Stimulated activated naive B cell treated with anti-CD40 and anti-IgM and Interleukin-4, amounts not matched to agents 10 μg/mL and 1 μg/mL and 100 μg/mL, for 72 hours (primary cell): ENCODE results near the gene CDH23.
"Not testable (repeated sequence)": the region's sequence is repeated elsewhere in the genome, so short reads cannot be mapped to it uniquely, and the experiment has no call there.

Experiments
- ATAC-seq, 2 donors: fragments of 150-1000 bp; cut with Tn5 transposase; replicated peaks; 2 replicates each; pipeline ENCODE4 v1.10.0; 2021; ENCODE audit warnings: moderate library complexity in 1 of 2
- DNase-seq: peaks from one replicate; pipeline ENCODE4 v3.0.0; 2021
- H3K27ac Mint-ChIP-seq: one replicate; pipeline ENCODE4 v1.8.0; 2022; ENCODE audit warnings: mild to moderate bottlenecking, mixed read lengths
- H3K27me3 Mint-ChIP-seq, 2 donors: one replicate each; pipeline ENCODE4 v1.8.0; 2022; ENCODE audit warnings: mixed read lengths in 2 of 2
- H3K36me3 Mint-ChIP-seq, 2 donors: one replicate each; pipeline ENCODE4 v1.8.0; 2022; ENCODE audit warnings: mixed read lengths in 2 of 2, mild to moderate bottlenecking in 1 of 2
- H3K4me1 Mint-ChIP-seq, 2 donors: one replicate each; pipeline ENCODE4 v1.8.0; 2022; ENCODE audit warnings: mixed read lengths in 2 of 2, mild to moderate bottlenecking in 1 of 2
- H3K4me3 Mint-ChIP-seq, 2 donors: one replicate each; pipeline ENCODE4 v1.8.0; 2022; ENCODE audit warnings: mild to moderate bottlenecking in 2 of 2, mixed read lengths in 2 of 2, moderate library complexity in 1 of 2
- H3K9me3 Mint-ChIP-seq, 2 donors: one replicate each; pipeline ENCODE4 v1.8.0; 2022; ENCODE audit warnings: mixed read lengths in 2 of 2, mild to moderate bottlenecking in 1 of 2

Gene CDH23

GRCh38 chr10:71396711-71397295, at the start of gene CDH23:
TSS of gene CDH23 (plus strand) at chr10:71396920. CDS start at chr10:71439832, 42,912 bp downstream.
- H3K36me3 Mint-ChIP-seq, result no peaks in the 10 kb centered on the region
- peak within 1 kb of the TSS; percentile 72 for H3K27ac Mint-ChIP-seq
- H3K9me3 Mint-ChIP-seq, result no peaks in the 10 kb centered on the region
- ATAC-seq, result peak; percentile 44 to 47
- DNase-seq, result no peak
- peaks cover 52 to 70% of the 10 kb centered on the region in 2 donors for H3K27me3 Mint-ChIP-seq
- H3K4me1 Mint-ChIP-seq, result peaks cover 8 to 17% of the 10 kb centered on the region in 2 donors
- peak within 1 kb of the TSS; percentile 72 to 76 for H3K4me3 Mint-ChIP-seq

DNA sequence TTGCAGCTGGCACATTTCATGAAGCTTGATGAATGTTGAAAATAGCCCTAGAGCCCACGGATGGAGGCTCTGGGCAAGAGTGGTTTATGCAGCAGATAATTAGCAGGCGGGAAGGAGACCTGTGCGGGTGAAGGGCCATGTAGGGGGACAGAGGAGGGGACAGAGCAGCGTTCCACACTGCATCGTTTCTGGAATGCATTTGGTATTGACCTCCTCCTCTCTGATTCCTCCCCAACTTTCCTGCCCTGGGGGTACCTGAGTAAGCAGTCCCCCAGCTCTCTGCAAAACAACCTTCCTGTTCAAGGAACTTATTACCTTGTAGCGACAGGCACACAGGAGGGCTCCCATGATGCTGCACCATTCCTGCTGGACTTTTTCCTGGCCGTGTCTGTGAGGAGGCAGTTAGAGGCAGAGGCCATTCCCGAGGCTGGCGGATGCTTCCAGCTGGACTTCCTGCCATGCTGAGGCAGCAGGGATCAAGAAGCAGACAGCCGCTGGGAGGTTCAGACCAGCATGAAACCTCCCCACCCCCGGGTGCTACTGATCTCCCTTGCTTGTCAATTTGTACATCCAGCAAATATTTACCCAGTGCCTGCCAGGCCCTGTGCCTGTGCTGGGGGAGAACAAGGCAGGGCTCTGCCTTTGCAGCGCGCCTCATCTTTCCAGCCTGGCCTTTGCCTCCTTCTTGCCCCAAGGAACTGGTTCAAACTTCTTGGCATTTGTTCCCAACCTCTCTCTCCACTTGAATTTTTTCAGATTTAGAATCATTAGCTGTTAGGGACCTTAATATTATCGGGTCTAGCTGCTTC, 48.9 kb upstream of the CDH23 start:
- Mint-ChIP-seq H3K36me3 (peaks cover 3 to 5% of the 10 kb centered on the region in 2 donors), H3K4me1 (peaks cover 7 to 11% of the 10 kb centered on the region in 2 donors), H3K4me3 (no peak overlapping the region), H3K27me3 (no peaks in the 10 kb centered on the region), H3K9me3 (no peaks in the 10 kb centered on the region), H3K27ac (no peak overlapping the region)
- DNase-seq, result no peak
- ATAC-seq, result no peak

DNA sequence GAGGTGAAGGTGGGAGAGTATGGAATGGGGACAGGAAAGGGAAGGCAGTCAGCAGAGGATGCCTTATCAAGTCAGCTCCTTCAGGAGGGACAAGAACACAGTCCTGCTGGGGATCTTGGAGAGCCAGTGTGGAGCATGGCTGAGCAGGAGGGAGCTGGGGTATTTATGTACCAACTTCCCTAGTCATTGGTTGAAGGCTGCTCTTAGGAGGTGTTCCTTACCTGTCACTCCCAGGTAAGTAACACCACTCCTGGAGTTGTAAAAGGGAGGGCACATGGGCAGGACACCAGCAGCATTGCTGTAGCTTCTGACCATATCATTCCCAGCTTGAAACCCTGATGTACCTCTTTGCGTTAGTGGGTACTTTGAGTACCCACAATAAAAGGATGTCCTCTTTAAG, 47.9 kb upstream of the CDH23 start:
- Mint-ChIP-seq H3K4me3 (no peak overlapping the region), H3K4me1 (peaks cover under 1 to 5% of the 10 kb centered on the region in 2 donors), H3K27ac (no peak overlapping the region), H3K9me3 (no peaks in the 10 kb centered on the region), H3K27me3 (no peaks in the 10 kb centered on the region), H3K36me3 (peaks cover 3 to 5% of the 10 kb centered on the region in 2 donors)
- ATAC-seq (no peak), DNase-seq (no peak)

DNA sequence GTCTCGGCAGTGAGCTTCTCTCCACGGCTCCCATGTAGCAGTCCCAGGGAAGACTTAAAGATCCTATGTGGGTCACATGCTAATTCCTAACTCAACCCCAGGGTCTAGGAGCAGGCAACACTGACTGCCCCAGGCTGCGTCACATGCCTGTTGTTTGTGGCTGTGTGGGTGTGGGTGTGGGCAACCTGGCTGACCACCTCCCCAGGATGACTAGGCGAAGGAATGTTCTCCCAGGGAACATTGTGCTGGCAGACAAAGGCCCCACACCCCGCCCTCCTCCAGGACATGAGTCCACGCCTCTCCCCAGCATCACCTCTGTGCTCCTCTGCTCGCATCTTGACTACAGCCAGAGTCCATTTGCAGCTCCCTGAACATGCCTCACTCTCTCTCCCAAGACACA, 47.3 kb upstream of the CDH23 start:
- Mint-ChIP-seq H3K4me1 (peaks cover 0 to 3% of the 10 kb centered on the region in 2 donors), H3K36me3 (peaks cover 3 to 5% of the 10 kb centered on the region in 2 donors), H3K27ac (no peak overlapping the region), H3K27me3 (no peaks in the 10 kb centered on the region), H3K4me3 (no peak overlapping the region), H3K9me3 (no peaks in the 10 kb centered on the region)
- no peak for DNase-seq
- no peak for ATAC-seq

DNA sequence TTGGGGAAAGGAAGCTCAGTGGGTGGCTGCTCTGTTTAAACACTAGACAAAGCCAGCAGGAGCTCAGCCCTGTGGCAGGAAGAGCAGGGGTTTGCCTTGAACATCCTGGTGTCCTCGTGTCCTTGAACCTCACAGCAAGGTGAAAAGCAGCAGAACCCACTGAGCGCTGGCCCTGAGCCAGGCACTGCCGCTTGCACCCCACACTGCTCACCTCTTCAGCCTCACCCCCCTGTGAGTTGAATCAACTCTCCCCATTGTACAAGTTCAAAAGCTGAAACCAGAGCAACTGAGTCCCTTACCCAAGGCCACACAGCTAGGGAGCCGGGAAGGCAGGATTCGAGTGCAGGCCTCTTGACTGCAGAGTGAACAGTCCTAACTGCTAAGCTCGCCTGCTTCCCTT, 45.6 kb upstream of the CDH23 start:
- ATAC-seq (no peak), DNase-seq (no peak)
- Mint-ChIP-seq H3K36me3 (peaks cover 3 to 5% of the 10 kb centered on the region in 2 donors), H3K27me3 (no peaks in the 10 kb centered on the region), H3K4me1 (peaks cover 0 to 3% of the 10 kb centered on the region in 2 donors), H3K4me3 (no peak overlapping the region), H3K27ac (peak overlapping the region; percentile 59), H3K9me3 (no peaks in the 10 kb centered on the region)

- no peaks in the 10 kb centered on the region for H3K9me3 Mint-ChIP-seq
- no peak for DNase-seq
- H3K4me1 Mint-ChIP-seq, result peaks cover 0 to 3% of the 10 kb centered on the region in 2 donors
- no peak overlapping the region for H3K4me3 Mint-ChIP-seq
- H3K27ac Mint-ChIP-seq, result no peak overlapping the region
- ATAC-seq, result no peak
- peaks cover 3 to 5% of the 10 kb centered on the region in 2 donors for H3K36me3 Mint-ChIP-seq
- no peaks in the 10 kb centered on the region for H3K27me3 Mint-ChIP-seq
Measured at GRCh38 chr10:71351628-71352319, 44.9 kb upstream of the CDH23 start.

GRCh38 chr10:71353639-71354038, 43.1 kb upstream of the CDH23 start:
- no peak overlapping the region for H3K4me3 Mint-ChIP-seq
- DNase-seq (no peak), ATAC-seq (no peak)
- H3K27ac Mint-ChIP-seq, result no peak overlapping the region
- no peaks in the 10 kb centered on the region for H3K9me3 Mint-ChIP-seq
- H3K36me3 Mint-ChIP-seq, result peaks cover 3 to 5% of the 10 kb centered on the region in 2 donors
- H3K27me3 Mint-ChIP-seq, result no peaks in the 10 kb centered on the region
- H3K4me1 Mint-ChIP-seq, result peaks cover 8% of the 10 kb centered on the region in 2 donors

DNA sequence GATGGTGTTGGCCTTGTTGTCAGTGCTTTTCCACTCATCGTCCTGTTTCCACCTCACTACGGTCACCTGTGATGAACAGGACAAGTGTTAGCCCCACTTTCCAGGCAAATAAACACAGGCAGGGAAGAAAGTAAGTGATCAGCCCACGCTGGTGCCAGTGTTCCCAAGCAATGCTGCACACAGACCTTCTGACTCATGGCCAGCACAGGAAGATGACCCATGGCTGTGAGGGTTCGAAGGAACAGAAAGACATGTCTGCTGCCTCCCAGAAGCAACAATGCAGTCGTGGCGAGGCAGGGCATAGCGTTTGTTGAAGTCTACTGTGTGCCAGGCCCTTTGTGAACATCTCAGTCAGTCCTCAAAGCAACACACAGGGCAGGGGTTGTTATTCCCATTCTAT, 41.9 kb upstream of the CDH23 start:
- Mint-ChIP-seq H3K4me3 (no peak overlapping the region), H3K27me3 (no peaks in the 10 kb centered on the region), H3K9me3 (peaks cover 0 to 2% of the 10 kb centered on the region in 2 donors), H3K36me3 (peaks cover 4% of the 10 kb centered on the region in 2 donors), H3K4me1 (peaks cover 13 to 19% of the 10 kb centered on the region in 2 donors), H3K27ac (no peak overlapping the region)
- no peak for ATAC-seq
- no peak for DNase-seq

GRCh38 chr10:71355886-71356285, 40.8 kb upstream of the CDH23 start:
- H3K4me1 Mint-ChIP-seq, result peaks cover 14 to 23% of the 10 kb centered on the region in 2 donors
- H3K27me3 Mint-ChIP-seq, result no peaks in the 10 kb centered on the region
- H3K9me3 Mint-ChIP-seq, result peaks cover 0 to 2% of the 10 kb centered on the region in 2 donors
- no peak overlapping the region for H3K4me3 Mint-ChIP-seq
- no peak for ATAC-seq
- no peak for DNase-seq
- H3K27ac Mint-ChIP-seq, result no peak overlapping the region
- H3K36me3 Mint-ChIP-seq, result peaks cover 3 to 4% of the 10 kb centered on the region in 2 donors

DNA sequence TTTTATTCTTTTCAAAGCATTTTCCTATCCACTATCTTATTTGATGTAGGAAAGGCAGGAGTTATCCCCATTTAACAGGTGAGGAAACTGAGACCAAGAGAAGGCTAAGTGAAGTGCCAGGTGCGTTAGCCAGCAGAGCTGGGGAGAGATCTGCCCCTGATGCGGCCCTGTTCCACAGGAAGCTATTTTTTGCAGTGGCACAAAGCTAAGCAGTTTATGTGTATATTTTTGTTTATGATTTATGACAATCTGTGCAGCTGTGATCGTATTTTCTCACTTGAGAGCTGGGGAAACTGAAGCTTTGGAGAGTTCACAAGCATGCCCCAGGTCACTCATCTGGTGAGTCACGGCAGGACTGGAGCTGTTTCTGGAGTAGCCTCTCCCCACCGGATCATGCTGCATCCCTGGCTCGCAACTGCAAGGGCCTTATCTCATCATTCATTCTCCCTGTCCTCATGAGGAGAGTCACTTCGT, 38.9 kb upstream of the CDH23 start:
- Mint-ChIP-seq H3K4me3 (no peak overlapping the region), H3K27ac (peak overlapping the region; percentile 57), H3K36me3 (peaks cover 8 to 14% of the 10 kb centered on the region in 2 donors), H3K9me3 (peaks cover 0 to 2% of the 10 kb centered on the region in 2 donors), H3K27me3 (no peaks in the 10 kb centered on the region), H3K4me1 (peaks cover 14 to 23% of the 10 kb centered on the region in 2 donors)
- DNase-seq (no peak), ATAC-seq (no peak)

DNA sequence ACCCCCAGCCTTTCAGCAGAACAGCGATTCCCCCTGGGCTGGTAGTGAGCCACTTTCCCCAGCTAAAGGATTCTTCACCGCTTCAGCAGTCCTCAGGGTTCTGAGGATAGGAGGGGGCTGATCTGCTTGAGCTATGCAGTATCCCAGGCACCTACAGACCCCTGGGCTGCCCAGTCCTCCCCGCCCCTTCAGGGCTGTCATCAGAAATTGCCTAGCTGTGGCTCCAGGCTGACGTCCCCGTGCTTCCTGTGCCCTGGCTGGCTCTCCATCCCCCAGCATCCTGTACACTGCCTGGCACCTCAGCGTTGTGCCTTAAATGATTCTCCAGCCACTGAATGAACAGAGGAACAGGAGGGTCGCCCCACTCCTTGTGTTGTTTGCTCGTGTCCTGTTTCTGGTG, 38.4 kb upstream of the CDH23 start:
- Mint-ChIP-seq H3K27me3 (no peaks in the 10 kb centered on the region), H3K4me3 (no peak overlapping the region), H3K4me1 (peaks cover 14 to 23% of the 10 kb centered on the region in 2 donors), H3K9me3 (peaks cover 0 to 2% of the 10 kb centered on the region in 2 donors), H3K27ac (peak overlapping the region; percentile 57), H3K36me3 (peaks cover 8 to 14% of the 10 kb centered on the region in 2 donors)
- ATAC-seq (no peak), DNase-seq (no peak)

GRCh38 chr10:71358906-71359305, 37.8 kb upstream of the CDH23 start:
- not testable (repeated sequence) for H3K4me3 Mint-ChIP-seq, DNase-seq, H3K27me3 Mint-ChIP-seq, H3K9me3 Mint-ChIP-seq
- Mint-ChIP-seq H3K4me1 (peaks cover 14 to 23% of the 10 kb centered on the region in 2 donors), H3K36me3 (peaks cover 8 to 14% of the 10 kb centered on the region in 2 donors), H3K27ac (peak overlapping the region; percentile 96)
- peak in 1 of 2 donors; percentile 8 for ATAC-seq

DNA sequence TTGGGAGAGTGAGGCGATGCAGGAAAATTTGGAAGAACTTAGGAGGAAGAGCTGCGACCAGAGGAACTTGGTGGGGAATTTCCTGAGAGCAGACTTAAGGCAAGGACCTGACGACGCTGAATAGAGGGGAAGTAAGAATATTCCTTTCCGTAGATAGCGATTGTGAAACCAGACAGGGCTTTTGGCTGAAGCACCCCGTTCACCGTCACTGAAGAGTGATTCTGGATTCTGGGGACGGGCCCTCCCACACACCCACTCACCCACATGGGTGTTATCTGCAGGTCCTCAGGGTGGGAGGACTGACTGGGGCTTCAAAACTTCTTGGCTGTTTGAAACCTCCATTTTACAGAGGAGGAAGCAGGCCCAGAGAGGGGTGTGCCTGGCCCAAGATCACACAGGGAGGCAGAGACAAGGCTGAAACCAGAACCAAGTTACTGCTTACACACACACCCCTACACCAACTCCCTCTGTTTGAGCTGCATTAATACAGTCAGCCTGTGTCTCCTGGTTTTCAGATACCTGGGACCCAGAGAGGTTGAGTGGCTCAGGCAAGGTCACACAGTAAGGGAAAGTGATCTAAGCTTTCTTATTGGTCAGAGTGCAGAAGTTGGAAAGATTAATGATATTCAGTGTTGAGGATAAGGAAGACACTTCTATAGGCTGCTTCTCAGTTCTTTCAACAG, 37.2 kb upstream of the CDH23 start:
- peak overlapping the region; percentile 22 to 44 for H3K4me3 Mint-ChIP-seq
- H3K36me3 Mint-ChIP-seq, result peaks cover 8 to 17% of the 10 kb centered on the region in 2 donors
- peak overlapping the region; percentile 96 for H3K27ac Mint-ChIP-seq
- peak; percentile 94 to 95 for ATAC-seq
- H3K4me1 Mint-ChIP-seq, result peaks cover 14 to 23% of the 10 kb centered on the region in 2 donors
- H3K27me3 Mint-ChIP-seq, result no peaks in the 10 kb centered on the region
- DNase-seq, result peak; percentile 74
- H3K9me3 Mint-ChIP-seq, result peaks cover 0 to 2% of the 10 kb centered on the region in 2 donors

GRCh38 chr10:71360735-71361134, 36.0 kb upstream of the CDH23 start:
- no peak overlapping the region for H3K27ac Mint-ChIP-seq
- H3K4me1 Mint-ChIP-seq, result peaks cover 14 to 23% of the 10 kb centered on the region in 2 donors
- no peak for DNase-seq
- H3K9me3 Mint-ChIP-seq, result peaks cover 0 to 2% of the 10 kb centered on the region in 2 donors
- no peak for ATAC-seq
- H3K27me3 Mint-ChIP-seq, result no peaks in the 10 kb centered on the region
- peaks cover 8 to 24% of the 10 kb centered on the region in 2 donors for H3K36me3 Mint-ChIP-seq
- H3K4me3 Mint-ChIP-seq, result no peak overlapping the region
